A549 (cell line): Measurements from ENCODE around the gene STIM1.

Experiments used
- CEBPB ChIP-seq, 2 experiments: fragments of >200 bp in 1 of 2; sonication (Bioruptor Twin) in 1 of 2; formaldehyde crosslinking in 1 of 2; IDR thresholded peaks; 2 replicates each; pipeline ENCODE4 v1.6.1; 2012 to 2016
- CTCF ChIP-seq: fragments of >200 bp; sonication (Bioruptor Twin); formaldehyde crosslinking; IDR thresholded peaks from 3 replicates; pipeline ENCODE4 v1.5.1; 2016
- PBX3 ChIP-seq: IDR thresholded peaks from 2 replicates; pipeline ENCODE4 v1.6.1; 2012
- POLR2A ChIP-seq: IDR thresholded peaks from 2 replicates; pipeline ENCODE4 v1.6.1; 2012; ENCODE audit warnings: mild to moderate bottlenecking, low read length

- TF ChIP-seq CTCF (no peak), PBX3 (no peak), POLR2A (no peak), CEBPB (IDR thresholded peaks at IDR 0.05) (no peak)
These were observed 73.8 kb downstream of the STIM1 start for GRCh38 chr11:3929232-3929631.
